IMR-90 (cell line): ENCODE results near the gene GPER1. TPM values are rescaled to one million over a fixed set of nuclear protein-coding genes. Genes with fewer than 3 reads are reported as not detected.

Experiments used
- ATAC-seq: fragments of 200-7000 bp; cut with Tn5 transposase; 2 replicates; pipeline ENCODE4 v1.9.1; 2020; ENCODE audit warnings: low read depth, mild to moderate bottlenecking, moderate library complexity
- BruUV-seq: library from RNA; stranded (reverse); fragments of 400-500 nt; replicated peaks from 2 replicates; lab custom pipeline; 2021; lab: Mats Ljungman, UMichigan
- CTCF ChIA-PET: fragments of 300-600 bp; formaldehyde crosslinking; extraction: SDS; loops from one replicate; lab custom pipeline; 2021; ENCODE audit warnings: antibody characterized with exemption; lab: Yijun Ruan, JAX
- POLR2A ChIA-PET: fragments of 300-600 bp; sonication (Branson Sonifier 250); formaldehyde crosslinking; loops from one replicate; lab custom pipeline; 2022; ENCODE audit warnings: antibody characterized with exemption; ENCODE audit not compliant: unreplicated experiment; lab: Charles Lee
- DNase-seq: peaks from one replicate; pipeline ENCODE4 v3.0.0; 2013
- H2AFZ ChIP-seq: replicated peaks from 2 replicates; pipeline ENCODE3; 2013; ENCODE audit warnings: low read length, mild to moderate bottlenecking; ENCODE audit not compliant: poor library complexity
- H2AK5ac ChIP-seq: 2 replicates; pipeline ENCODE4 v1.6.1; 2013; ENCODE audit warnings: low read depth, low read length, inconsistent platforms
- H2AK9ac ChIP-seq: replicated peaks from 2 replicates; pipeline ENCODE3; 2013; ENCODE audit warnings: mild to moderate bottlenecking, low read depth, low read length, moderate library complexity; ENCODE audit not compliant: poor library complexity
- H2BK120ac ChIP-seq: 2 replicates; pipeline ENCODE4 v1.6.1; 2013; ENCODE audit warnings: low read depth, low read length, inconsistent platforms
- H2BK15ac ChIP-seq: 3 replicates; pipeline ENCODE4 v1.6.1; 2013; ENCODE audit warnings: low read depth, low read length, inconsistent platforms
- H2BK20ac ChIP-seq: 2 replicates; pipeline ENCODE4 v1.6.1; 2013; ENCODE audit warnings: low read depth, mild to moderate bottlenecking, inconsistent platforms, low read length, moderate library complexity
- H2BK5ac ChIP-seq: 2 replicates; pipeline ENCODE4 v1.6.1; 2013; ENCODE audit warnings: mild to moderate bottlenecking, low read depth, low read length, inconsistent platforms; ENCODE audit not compliant: poor library complexity, severe bottlenecking
- H3K14ac ChIP-seq: replicated peaks from 2 replicates; pipeline ENCODE4 v1.6.1; 2013; ENCODE audit warnings: low read depth, low read length, inconsistent platforms
- H3K18ac ChIP-seq: 2 replicates; pipeline ENCODE4 v1.6.1; 2013; ENCODE audit warnings: low read depth, low read length, control low read depth
- H3K23ac ChIP-seq: 2 replicates; pipeline ENCODE4 v1.6.1; 2013; ENCODE audit warnings: low read depth, low read length, inconsistent platforms
- H3K27ac ChIP-seq: 2 replicates; pipeline ENCODE4 v1.5.1; 2013; ENCODE audit warnings: mild to moderate bottlenecking, control low read depth, low read length; ENCODE audit not compliant: insufficient read depth
- H3K27me3 ChIP-seq: 2 replicates; pipeline ENCODE4 v1.6.1; 2013; ENCODE audit warnings: low read length; ENCODE audit not compliant: control insufficient read depth, insufficient read depth
- H3K36me3 ChIP-seq: 2 replicates; pipeline ENCODE4 v1.6.1; 2013; ENCODE audit warnings: low read length, mixed read lengths; ENCODE audit not compliant: control insufficient read depth, insufficient read depth
- H3K4ac ChIP-seq: 2 replicates; pipeline ENCODE4 v1.6.1; 2013; ENCODE audit warnings: low read depth, low read length, inconsistent platforms
- H3K4me1 ChIP-seq: 2 replicates; pipeline ENCODE4 v1.6.1; 2013; ENCODE audit warnings: low read length, mixed read lengths; ENCODE audit not compliant: control insufficient read depth, insufficient read depth
- H3K4me2 ChIP-seq: 2 replicates; pipeline ENCODE4 v1.6.1; 2013; ENCODE audit warnings: low read depth, mild to moderate bottlenecking, control low read depth, low read length, moderate library complexity
- H3K4me3 ChIP-seq: 2 replicates; pipeline ENCODE4 v1.5.1; 2013; ENCODE audit warnings: low read depth, mild to moderate bottlenecking, control low read depth, low read length, moderate library complexity; ENCODE audit not compliant: insufficient read depth
- H3K56ac ChIP-seq: 2 replicates; pipeline ENCODE4 v1.6.1; 2013; ENCODE audit warnings: low read length, inconsistent platforms; ENCODE audit not compliant: insufficient read depth; ENCODE audit errors: extremely low read depth
- H3K79me1 ChIP-seq, 2 experiments: 2 replicates each; pipeline ENCODE4 v1.6.1; 2013; ENCODE audit warnings: low read length in 2 of 2, inconsistent platforms in 1 of 2, low read depth in 1 of 2
- H3K9ac ChIP-seq: 2 replicates; pipeline ENCODE4 v1.6.1; 2013; ENCODE audit warnings: low read depth, low read length, control low read depth
- H3K9me1 ChIP-seq: 2 replicates; pipeline ENCODE4 v1.6.1; 2013; ENCODE audit warnings: low read length, inconsistent platforms; ENCODE audit not compliant: insufficient read depth
- H3K9me3 ChIP-seq: 2 replicates; pipeline ENCODE4 v1.6.1; 2013; ENCODE audit warnings: low read length; ENCODE audit not compliant: control insufficient read depth, insufficient read depth
- H4K20me1 ChIP-seq: 2 replicates; pipeline ENCODE4 v1.6.1; 2013; ENCODE audit warnings: low read length, inconsistent platforms; ENCODE audit not compliant: insufficient read depth
- H4K5ac ChIP-seq: 2 replicates; pipeline ENCODE4 v1.6.1; 2013; ENCODE audit warnings: mild to moderate bottlenecking, low read depth, low read length, control low read depth
- H4K8ac ChIP-seq, 2 experiments: 2 replicates each; pipeline ENCODE4 v1.6.1; 2013; ENCODE audit warnings: low read depth in 2 of 2, low read length in 2 of 2, control low read depth in 1 of 2, inconsistent platforms in 1 of 2
- H4K91ac ChIP-seq: 2 replicates; pipeline ENCODE4 v1.6.1; 2013; ENCODE audit warnings: low read depth, low read length, inconsistent platforms; ENCODE audit not compliant: insufficient read depth
- CEBPB ChIP-seq: IDR thresholded peaks from 2 replicates; pipeline ENCODE4 v1.6.1; 2012; ENCODE audit warnings: low read depth, low read length, improper control_type of control experiment
- ELK1 ChIP-seq: fragments of 150-350 bp; IDR thresholded peaks from 2 replicates; pipeline ENCODE4 v1.6.1; 2016; ENCODE audit warnings: low read depth, mild to moderate bottlenecking, low read length, moderate library complexity, borderline replicate concordance
- MXI1 ChIP-seq: IDR thresholded peaks from 2 replicates; pipeline ENCODE4 v1.6.1; 2012; ENCODE audit warnings: low read depth, mild to moderate bottlenecking, low read length, moderate library complexity, borderline replicate concordance
- NFE2L2 ChIP-seq: fragments of 150-350 bp; IDR thresholded peaks from 2 replicates; pipeline ENCODE4 v1.6.1; 2016; ENCODE audit warnings: low read depth, mild to moderate bottlenecking, low read length
- POLR2A ChIP-seq: IDR thresholded peaks from 2 replicates; pipeline ENCODE4 v1.6.1; 2012; ENCODE audit warnings: mild to moderate bottlenecking, low read depth, low read length
- USF2 ChIP-seq: fragments of 150-350 bp; IDR thresholded peaks from 2 replicates; pipeline ENCODE4 v1.6.1; 2017; ENCODE audit warnings: mild to moderate bottlenecking, antibody characterized with exemption, low read length, low read depth
- WGBS, 2 experiments: methylation state at CpG; one replicate each; pipeline versions ENCODE4 v1.1.5 to v1.1.7; 2013; ENCODE audit warnings: missing lambda C conversion rate in 2 of 2; ENCODE audit not compliant: insufficient read length in 1 of 2; ENCODE audit errors: extremely low coverage in 2 of 2; 5-methylcytosine and 5-hydroxymethylcytosine counted together
- dilution Hi-C: fragments of 300-500 bp; cut with HindIII; formaldehyde crosslinking; loops from one replicate; pipeline ENCODE4 v1.14.3; 2018; ENCODE audit warnings: low sequenced_read_pairs; ENCODE audit not compliant: unreplicated experiment
- in situ Hi-C: fragments of 300-500 bp; cut with MboI; formaldehyde crosslinking; loops from 3 replicates; pipeline ENCODE4 v1.14.3; 2019; ENCODE audit warnings: low sequenced_read_pairs, inconsistent platforms, mixed read lengths
- intact Hi-C: fragments of 100-400 bp; cut with micrococcal nuclease; formaldehyde crosslinking; loops from 2 replicates; pipeline ENCODE4 v1.10.0; 2022
- polyA plus RNA-seq, 3 experiments: library from polyadenylated mRNA; depleted of rRNA; stranded (reverse); fragments of >200 nt; gene quantifications; 2 replicates each; pipeline ENCODE4 v1.2.3, GENCODE V29; 2012; ENCODE audit warnings: low replicate concordance in 1 of 3
- total RNA-seq: library from RNA; depleted of rRNA; stranded (reverse); fragments of >200 nt; gene quantifications from 2 replicates; pipeline ENCODE4 v1.2.3, GENCODE V29; 2012

GPER1 gene
- total and polyA plus RNA-seq, 2 of the 4 experiments (the other 2 are of a cell fraction) = 2.0 to 5.8 TPM

GRCh38 chr7:1087465-1087814 lies 473 bp upstream of the GPER1 start:
- Histone ChIP-seq H4K20me1 (peaks cover 35% of the 10 kb centered on the region), H2AK5ac (no peak overlapping the region), H3K9me3 (no peaks in the 10 kb centered on the region), H2BK120ac (0 out of 2 replicates have a peak overlapping the region, but pooled peaks have one; percentile 13), H2AFZ (no peak overlapping the region), H3K9ac (no peak overlapping the region), H3K4me3 (no peak overlapping the region; the same call in 1 of the 2 replicates), H4K91ac (no peak overlapping the region), H3K36me3 (peaks cover 4% of the 10 kb centered on the region; the same call in 1 of the 2 replicates), H3K9me1 (peaks cover 7% of the 10 kb centered on the region), H3K27me3 (no peaks in the 10 kb centered on the region), H2AK9ac (peak overlapping the region; percentile 74), H3K4me1 (peaks cover 27% of the 10 kb centered on the region), H4K8ac (peak overlapping the region in 1 of 2 experiments; percentile 9; a peak in 1 of 4 replicates), H3K79me1 (peaks cover 0 to 20% of the 10 kb centered on the region in 2 experiments; a peak in 2 of 4 replicates), H2BK20ac (no peak overlapping the region), H2BK5ac (no peak overlapping the region), H3K14ac (peak overlapping the region; percentile 8; the same call in 1 of the 2 replicates), H3K56ac (no peak overlapping the region), H4K5ac (no peak overlapping the region), H3K27ac (no peak overlapping the region), H3K23ac (peak overlapping the region; percentile 37), H2BK15ac (no peak overlapping the region), H3K18ac (no peak overlapping the region), H3K4ac (no peak overlapping the region), H3K4me2 (peak overlapping the region; percentile 91)
- in situ Hi-C loops (no loop called here), intact Hi-C loops (loop anchor here (1.0 to 5.0 kb wide), 3 partner anchors 35 to 89 kb away; a partner anchor contains a TSS), dilution Hi-C loops (no loop called here)
- no TSS peak for BruUV-seq
- 37% methylated on average over 3 of the region's 6 CpGs; no CpG with 5 or more reads in 1 of the 2 experiments for WGBS, 2 experiments
- ChIA-PET POLR2A (interaction anchor here (0.6 kb wide), 1 partner anchor 8 kb away, joined by 3 read pairs; no protein-coding TSS in a partner anchor), CTCF (no interaction called here)
- peak; percentile 35 for ATAC-seq
- TF ChIP-seq MXI1 = no peak
- TF ChIP-seq CEBPB = no peak
- TF ChIP-seq USF2 = no peak
- no peak for TF ChIP-seq NFE2L2
- no peak for TF ChIP-seq POLR2A
- TF ChIP-seq ELK1 = no peak
- DNase-seq = peak; percentile 44
